GM12873 (cell line): ENCODE measurements around the gene DNAH9.

Experiments
- CTCF ChIP-seq: IDR thresholded peaks from 2 replicates; pipeline ENCODE4 v1.5.1; 2012; ENCODE audit warnings: low read depth, mild to moderate bottlenecking, moderate library complexity, low read length, control low read depth; ENCODE audit not compliant: insufficient read depth; ENCODE audit errors: missing control alignments

Gene DNAH9

DNA sequence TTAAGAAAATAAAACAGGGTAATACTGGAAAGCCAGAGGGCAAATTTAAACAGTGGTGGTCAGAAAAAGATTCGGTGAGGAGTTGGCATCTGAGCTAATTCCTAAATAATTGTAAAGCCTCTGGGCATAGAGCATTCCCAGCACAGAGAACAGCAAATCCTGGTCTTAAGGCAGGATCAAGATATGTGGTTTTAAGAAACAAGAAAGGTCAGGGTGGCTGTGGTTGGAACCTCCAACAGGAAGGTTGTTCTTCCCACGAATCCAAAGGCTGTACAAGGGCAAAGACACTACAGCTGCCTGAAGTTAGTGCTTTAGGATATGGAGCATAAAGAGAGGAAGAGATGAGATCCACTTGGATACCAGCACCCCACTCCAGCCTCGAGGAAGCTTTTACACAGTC, 284.4 kb downstream of the DNAH9 start:
- no peak for TF ChIP-seq CTCF

- TF ChIP-seq CTCF, result no peak
Measured at GRCh38 chr17:11885051-11885450, 286.8 kb downstream of the DNAH9 start.

DNA sequence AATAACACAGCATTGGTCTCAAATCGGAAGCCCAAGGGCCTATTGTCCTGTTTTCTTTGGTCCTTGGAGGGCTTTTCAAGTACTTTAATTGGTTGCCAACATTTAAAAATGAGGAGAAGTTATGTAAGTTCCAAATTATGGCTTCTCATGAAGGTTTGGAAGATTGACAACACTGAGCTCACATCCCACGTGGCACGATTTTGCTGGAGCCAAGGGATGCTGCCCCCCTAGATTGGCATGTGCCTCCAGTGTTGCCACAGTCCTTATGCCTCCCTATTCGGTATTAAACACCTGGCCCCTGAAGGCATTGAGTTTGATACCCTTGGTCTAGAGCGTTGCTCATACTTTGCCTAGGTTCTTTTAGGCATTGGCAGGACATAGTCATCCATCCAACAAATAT, 291.0 kb downstream of the DNAH9 start:
- TF ChIP-seq CTCF, result no peak

GRCh38 chr17:11893862-11894261, 295.6 kb downstream of the DNAH9 start:
- TF ChIP-seq CTCF, result no peak

DNA sequence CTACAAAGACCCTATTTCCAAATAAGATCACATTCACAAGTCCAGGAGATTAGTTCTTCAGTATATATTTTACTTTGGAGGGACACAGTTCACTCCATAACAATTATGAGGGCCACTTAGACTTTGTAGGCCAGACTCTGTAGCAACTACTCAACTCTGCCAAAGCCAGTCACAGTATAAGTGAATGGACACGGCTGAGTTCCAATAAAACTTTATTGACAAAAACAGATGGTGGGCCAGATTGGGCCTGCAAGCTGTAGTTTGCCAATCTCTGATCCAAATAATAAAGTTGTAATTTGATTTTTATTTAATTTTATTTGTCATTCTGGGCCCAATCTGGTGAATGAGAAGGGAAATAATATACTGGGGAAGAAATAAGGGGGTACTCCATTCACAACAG, 297.9 kb downstream of the DNAH9 start:
- TF ChIP-seq CTCF, result no peak

DNA sequence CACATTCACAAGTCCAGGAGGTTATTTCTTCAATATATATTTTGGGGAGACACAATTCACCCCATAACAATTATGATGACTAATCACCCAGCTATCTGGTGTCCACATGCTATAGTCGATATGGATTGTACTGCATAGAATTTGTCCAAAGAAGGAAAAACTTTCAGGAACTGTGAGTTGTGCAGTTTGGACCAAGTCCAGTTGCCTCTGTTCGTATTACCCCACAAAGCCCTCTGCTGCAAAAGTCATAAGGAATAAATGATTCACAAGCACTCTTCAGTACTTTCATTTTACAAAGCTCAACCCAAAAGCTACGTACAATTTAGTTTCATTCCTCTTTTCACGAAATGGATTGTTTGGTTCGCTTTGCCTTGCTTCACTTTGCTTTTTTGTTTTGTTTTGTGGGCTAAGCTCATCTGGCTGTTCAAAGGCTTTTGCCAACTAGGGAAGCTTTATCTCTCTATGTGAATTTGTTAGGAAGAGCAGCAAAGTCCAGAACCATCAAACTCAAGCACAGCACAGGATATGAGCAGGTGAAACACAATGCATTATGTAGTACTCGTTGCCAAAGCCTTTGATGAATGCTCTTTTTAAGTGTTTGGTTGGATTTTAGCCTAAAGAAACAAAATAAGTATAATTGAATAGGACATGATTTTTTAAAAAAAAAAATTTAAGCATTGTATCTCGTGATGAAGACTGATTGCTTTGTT, 300.4 kb downstream of the DNAH9 start:
- TF ChIP-seq CTCF, result no peak

- TF ChIP-seq CTCF, result peak; percentile 3
Measured at GRCh38 chr17:11899537-11899942, 301.3 kb downstream of the DNAH9 start.
